HFFc6 (cell line): ENCODE measurements around the gene VAV3. TPM values are rescaled to one million over a fixed set of nuclear protein-coding genes. Genes with fewer than 3 reads are reported as not detected.

ENCODE experiments used
- DNase-seq: peaks from one replicate; pipeline ENCODE4 v3.0.0-alpha.2; 2018
- H3K27ac Mint-ChIP-seq: 2 replicates; pipeline ENCODE4 v1.8.0; 2020; ENCODE audit warnings: mild to moderate bottlenecking, mixed read lengths
- H3K27me3 Mint-ChIP-seq: 2 replicates; pipeline ENCODE4 v1.8.0; 2021; ENCODE audit warnings: mild to moderate bottlenecking, moderate library complexity, mixed read lengths; ENCODE audit not compliant: insufficient read depth
- H3K36me3 Mint-ChIP-seq: 2 replicates; pipeline ENCODE4 v1.8.0; 2021; ENCODE audit warnings: low read depth, mixed read lengths
- H3K4me1 Mint-ChIP-seq: 2 replicates; pipeline ENCODE4 v1.8.0; 2020; ENCODE audit warnings: low read depth, mixed read lengths
- H3K4me3 Mint-ChIP-seq: 2 replicates; pipeline ENCODE4 v1.8.0; 2020; ENCODE audit warnings: mild to moderate bottlenecking, moderate library complexity, mixed read lengths
- H3K9me3 Mint-ChIP-seq: 2 replicates; pipeline ENCODE4 v1.8.0; 2020; ENCODE audit warnings: mild to moderate bottlenecking, mixed read lengths
- CTCF ChIP-seq: fragments of 200-600 bp; sonication (generic); IDR thresholded peaks from 2 replicates; pipeline ENCODE4 v1.5.0; 2021; ENCODE audit warnings: antibody characterized with exemption, mild to moderate bottlenecking
- total RNA-seq, 6 experiments: library from RNA; stranded (reverse); fragmentation: NEBNext Ultra II Directional; extraction: Animal tissue kit (Norgen Biotek cat#: 25700); gene quantifications; 2 replicates in 1 of 6; 3 replicates in 5 of 6; pipeline ENCODE4 v1.2.3, GENCODE V29; 2021

Gene VAV3
- total RNA-seq, 6 experiments from 2014 or later, result not detected

GRCh38 chr1:107972391-107973180, 7.6 kb upstream of the VAV3 start:
- H3K9me3 Mint-ChIP-seq, result no peaks in the 10 kb centered on the region
- no peaks in the 10 kb centered on the region for H3K4me1 Mint-ChIP-seq
- no peak for TF ChIP-seq CTCF
- H3K27ac Mint-ChIP-seq, result no peak overlapping the region
- H3K4me3 Mint-ChIP-seq, result no peak overlapping the region
- peaks cover 2% of the 10 kb centered on the region; the same call in 1 of the 2 replicates for H3K27me3 Mint-ChIP-seq
- DNase-seq, result no peak
- no peaks in the 10 kb centered on the region for H3K36me3 Mint-ChIP-seq

DNA sequence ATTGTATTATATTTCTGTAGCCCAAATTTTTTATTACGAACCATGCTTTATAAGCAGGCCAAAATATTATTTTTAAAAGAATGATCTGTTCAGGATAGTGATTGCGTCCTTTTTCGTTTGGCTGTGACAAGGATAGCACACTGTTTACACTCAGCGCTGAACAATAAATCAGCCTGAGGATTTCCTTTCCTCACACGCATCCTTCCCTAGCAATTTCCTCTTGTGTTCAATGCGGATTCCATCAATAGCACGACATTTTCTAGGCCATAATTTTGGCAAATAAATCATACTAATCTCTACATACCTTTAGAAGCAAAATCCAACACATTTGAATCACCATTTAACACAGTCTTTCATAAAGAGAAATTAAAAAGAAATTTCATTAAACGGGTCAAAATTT, 1.6 kb upstream of the VAV3 start:
- no peak overlapping the region for H3K4me3 Mint-ChIP-seq
- H3K27ac Mint-ChIP-seq, result no peak overlapping the region
- no peak for DNase-seq
- no peak for TF ChIP-seq CTCF
- no peaks in the 10 kb centered on the region for H3K36me3 Mint-ChIP-seq
- peaks cover 22% of the 10 kb centered on the region for H3K27me3 Mint-ChIP-seq
- H3K4me1 Mint-ChIP-seq, result peaks cover 12% of the 10 kb centered on the region
- no peaks in the 10 kb centered on the region for H3K9me3 Mint-ChIP-seq

- H3K4me3 Mint-ChIP-seq, result peak overlapping the region; percentile 54
- H3K27ac Mint-ChIP-seq, result no peak overlapping the region
- TF ChIP-seq CTCF, result no peak
- peaks cover 27% of the 10 kb centered on the region for H3K27me3 Mint-ChIP-seq
- no peaks in the 10 kb centered on the region for H3K36me3 Mint-ChIP-seq
- no peaks in the 10 kb centered on the region for H3K9me3 Mint-ChIP-seq
- peaks cover 12% of the 10 kb centered on the region for H3K4me1 Mint-ChIP-seq
- DNase-seq, result no peak
Measured at GRCh38 chr1:107964336-107965109, 457 bp downstream of the VAV3 start.

DNA sequence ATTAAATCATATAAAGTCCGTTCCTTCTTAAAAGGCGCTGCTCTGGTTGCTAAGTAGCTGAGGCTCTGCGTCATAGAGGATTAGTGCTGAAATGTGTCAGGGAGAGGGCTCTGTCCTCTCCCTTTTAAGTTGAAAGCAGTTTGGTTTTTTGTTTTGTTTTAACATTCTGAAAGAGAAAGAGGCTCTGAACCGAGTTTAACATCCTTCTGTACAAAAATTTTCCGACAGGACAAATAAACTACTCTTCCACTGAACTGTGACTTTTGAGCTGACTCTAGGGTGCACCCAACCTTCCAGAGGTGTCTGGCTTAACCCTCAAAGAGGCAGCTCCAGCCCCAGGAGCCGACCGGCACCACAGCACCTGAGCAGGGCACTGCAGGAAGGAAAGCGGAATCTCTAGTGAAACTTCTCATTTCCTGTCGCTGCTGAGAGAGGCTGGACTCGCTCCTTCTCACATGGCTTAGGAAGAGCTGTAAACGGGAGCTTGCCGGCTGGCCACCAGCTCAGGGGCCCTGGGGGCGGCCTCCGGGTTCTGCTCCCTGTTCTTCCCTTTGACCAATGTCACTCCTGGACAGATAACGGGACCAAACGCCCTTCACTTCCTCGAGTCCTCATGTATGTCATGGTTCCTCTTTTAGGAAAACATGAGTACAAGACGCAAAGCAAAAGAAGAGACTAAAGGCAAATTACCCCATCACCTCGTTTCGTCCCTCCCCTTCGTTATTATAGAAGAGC, 1.2 kb downstream of the VAV3 start:
- no peak for TF ChIP-seq CTCF
- Mint-ChIP-seq H3K36me3 (no peaks in the 10 kb centered on the region), H3K27ac (no peak overlapping the region), H3K4me1 (peaks cover 12% of the 10 kb centered on the region), H3K4me3 (peak overlapping the region; percentile 54), H3K9me3 (no peaks in the 10 kb centered on the region), H3K27me3 (peaks cover 27% of the 10 kb centered on the region)
- DNase-seq, result no peak

- peaks cover 27% of the 10 kb centered on the region for H3K27me3 Mint-ChIP-seq
- H3K27ac Mint-ChIP-seq, result no peak overlapping the region
- H3K4me3 Mint-ChIP-seq, result no peak overlapping the region
- no peaks in the 10 kb centered on the region for H3K36me3 Mint-ChIP-seq
- peaks cover 12% of the 10 kb centered on the region for H3K4me1 Mint-ChIP-seq
- DNase-seq, result no peak
- TF ChIP-seq CTCF, result no peak
- H3K9me3 Mint-ChIP-seq, result no peaks in the 10 kb centered on the region
Measured at GRCh38 chr1:107963008-107963407, 2.0 kb downstream of the VAV3 start.
